Keratinocyte (primary cell): Measurements from ENCODE around the gene SEMA3A. TPM values are rescaled to one million over a fixed set of nuclear protein-coding genes. Genes with fewer than 3 reads are reported as not detected.

Source experiments
- DNase-seq: peaks from one replicate; pipeline ENCODE4 v3.0.0-alpha.2; 2011; ENCODE audit warnings: low read depth, missing footprints, low spot score
- FAIRE-seq: peaks from 2 replicates; lab custom pipeline; 2011; peaks lifted over from hg19 to GRCh38; lab: Jason Lieb, UNC
- H2AFZ ChIP-seq: 2 replicates; pipeline ENCODE4 v1.6.0; 2012; ENCODE audit warnings: low read length, control low read depth, inconsistent platforms; ENCODE audit not compliant: control insufficient read depth
- H3K27ac ChIP-seq: 2 replicates; pipeline ENCODE4 v1.5.1; 2011; ENCODE audit warnings: low read length; ENCODE audit not compliant: control insufficient read depth, insufficient read depth
- H3K27me3 ChIP-seq: 3 replicates; pipeline ENCODE4 v1.6.0; 2011; ENCODE audit warnings: low read length; ENCODE audit not compliant: control insufficient read depth, insufficient read depth; ENCODE audit errors: extremely low read depth
- H3K36me3 ChIP-seq, 2 experiments: 2 replicates in 1 of 2; 3 replicates in 1 of 2; pipeline ENCODE4 v1.5.1; 2011; ENCODE audit warnings: low read length in 2 of 2, mild to moderate bottlenecking in 1 of 2; ENCODE audit not compliant: control insufficient read depth in 2 of 2, insufficient read depth in 2 of 2; ENCODE audit errors: extremely low read depth in 1 of 2
- H3K4me1 ChIP-seq: 3 replicates; pipeline ENCODE4 v1.5.1; 2011; ENCODE audit warnings: low read length; ENCODE audit not compliant: control insufficient read depth, insufficient read depth; ENCODE audit errors: extremely low read depth
- H3K4me2 ChIP-seq: 3 replicates; pipeline ENCODE4 v1.6.0; 2011; ENCODE audit warnings: low read depth, low read length; ENCODE audit not compliant: control insufficient read depth, insufficient read depth; ENCODE audit errors: extremely low read depth
- H3K4me3 ChIP-seq, 3 experiments: fragments of 200-600 bp in 1 of 3; sonication (generic) in 1 of 3; 2 replicates in 2 of 3; 3 replicates in 1 of 3; pipeline ENCODE4 v1.5.1; 2011 to 2016; ENCODE audit warnings: low read length in 3 of 3, mild to moderate bottlenecking in 3 of 3, control low read depth in 2 of 3, inconsistent platforms in 1 of 3, low read depth in 1 of 3, mixed read lengths in 1 of 3, mixed run types in 1 of 3, moderate library complexity in 1 of 3; ENCODE audit not compliant: control insufficient read depth in 2 of 3, insufficient read depth in 2 of 3; ENCODE audit errors: extremely low read depth in 1 of 3
- H3K79me2 ChIP-seq: 2 replicates; pipeline ENCODE4 v1.6.0; 2012; ENCODE audit warnings: low read length; ENCODE audit not compliant: control insufficient read depth, insufficient read depth
- H3K9ac ChIP-seq: 3 replicates; pipeline ENCODE4 v1.6.0; 2011; ENCODE audit warnings: low read length; ENCODE audit not compliant: control insufficient read depth, insufficient read depth; ENCODE audit errors: extremely low read depth
- H3K9me1 ChIP-seq: 3 replicates; pipeline ENCODE4 v1.6.0; 2011; ENCODE audit warnings: low read length; ENCODE audit not compliant: control insufficient read depth, insufficient read depth; ENCODE audit errors: extremely low read depth
- H3K9me3 ChIP-seq: 2 replicates; pipeline ENCODE4 v1.5.1; 2012; ENCODE audit warnings: low read depth, low read length; ENCODE audit not compliant: control insufficient read depth
- H4K20me1 ChIP-seq: 3 replicates; pipeline ENCODE4 v1.6.0; 2011; ENCODE audit warnings: low read length; ENCODE audit not compliant: control insufficient read depth, insufficient read depth; ENCODE audit errors: extremely low read depth
- CTCF ChIP-seq, 3 experiments: IDR thresholded peaks in 1 of 3; conservative IDR thresholded peaks in 1 of 3; optimal IDR thresholded peaks in 1 of 3; 2 replicates in 2 of 3; 3 replicates in 1 of 3; pipeline versions ENCODE3 to v1.5.1; 2011; ENCODE audit warnings: low read length in 3 of 3, mild to moderate bottlenecking in 3 of 3, moderate library complexity in 2 of 3, control low read depth in 1 of 3, inconsistent platforms in 1 of 3; ENCODE audit not compliant: insufficient read depth in 2 of 3; ENCODE audit errors: extremely low read depth in 1 of 3
- EZH2 ChIP-seq: IDR thresholded peaks from one replicate; pipeline ENCODE4 v1.6.1; 2012; ENCODE audit warnings: inconsistent platforms, mild to moderate bottlenecking, low read length, moderate library complexity
- dilution Hi-C: fragments of 300-500 bp; cut with MboI; formaldehyde crosslinking; loops from one replicate; pipeline ENCODE4 v1.7.0; 2020; ENCODE audit warnings: low sequenced_read_pairs; ENCODE audit not compliant: extremely low pct_ligation_motif_present
- polyA plus RNA-seq, 5 experiments: library from polyadenylated mRNA; depleted of rRNA in 3 of 5; stranded (reverse) in 3 of 5; stranded (forward) in 1 of 5; unstranded in 1 of 5; fragments of >200 nt; gene quantifications; 1 replicate in 1 of 5; 2 replicates in 3 of 5; 3 replicates in 1 of 5; pipeline versions ENCODE4 v1.2.1 to v1.2.3, GENCODE V29; 2011 to 2012; ENCODE audit warnings: missing spikeins in 2 of 5, low read depth in 1 of 5, low replicate concordance in 1 of 5

The SEMA3A gene
- polyA plus RNA-seq, 1 donor (not counting 4 experiments of a cell fraction or from before 2014, with no cell fraction given): 2.1 TPM

- FAIRE-seq: no peak
- dilution Hi-C loops: no loop called here
Measured at GRCh38 chr7:83987764-83988163, 206.8 kb downstream of the SEMA3A start.

GRCh38 chr7:83985821-83986220 is 208.8 kb downstream of the SEMA3A start:
- Histone ChIP-seq H3K9me1 (no peaks in the 10 kb centered on the region), H4K20me1 (no peaks in the 10 kb centered on the region), H3K27ac (no peak overlapping the region), H2AFZ (no peak overlapping the region), H3K4me1 (no peaks in the 10 kb centered on the region), H3K4me3 (no peak overlapping the region), H3K27me3 (no peaks in the 10 kb centered on the region), H3K9ac (no peak overlapping the region), H3K4me2 (no peak overlapping the region), H3K36me3 (no peaks in the 10 kb centered on the region), H3K79me2 (no peaks in the 10 kb centered on the region), H3K9me3 (no peaks in the 10 kb centered on the region)
- no peak for DNase-seq
- TF ChIP-seq EZH2 (no peak), CTCF (optimal IDR thresholded peaks at IDR 0.05 in 1 of 3, IDR thresholded peaks at IDR 0.05 in 1 of 3, conservative IDR thresholded peaks at IDR 0.05 in 1 of 3; ENCODE audit: extremely low read depth in 1 of 3, insufficient read depth in 2 of 3, low read length in 3 of 3) (no peak)
- FAIRE-seq: no peak
- dilution Hi-C loops: no loop called here

More at GRCh38 chr7:83987764-83988163, 206.8 kb downstream of the SEMA3A start:
- H3K4me3 ChIP-seq: no peak overlapping the region
- H3K36me3 ChIP-seq: no peaks in the 10 kb centered on the region
- no peaks in the 10 kb centered on the region for H3K9me3 ChIP-seq
- no peak overlapping the region for H2AFZ ChIP-seq
- H3K27me3 ChIP-seq: no peaks in the 10 kb centered on the region
- no peak overlapping the region for H3K4me2 ChIP-seq
- H3K79me2 ChIP-seq: no peaks in the 10 kb centered on the region
- no peak overlapping the region for H3K27ac ChIP-seq
- DNase-seq: no peak
- H3K9ac ChIP-seq: no peak overlapping the region
- H4K20me1 ChIP-seq: no peaks in the 10 kb centered on the region
- no peaks in the 10 kb centered on the region for H3K9me1 ChIP-seq
- no peak for TF ChIP-seq EZH2
- no peak for TF ChIP-seq CTCF (optimal IDR thresholded peaks at IDR 0.05 in 1 of 3, IDR thresholded peaks at IDR 0.05 in 1 of 3, conservative IDR thresholded peaks at IDR 0.05 in 1 of 3; ENCODE audit: extremely low read depth in 1 of 3, insufficient read depth in 2 of 3, low read length in 3 of 3)
- no peaks in the 10 kb centered on the region for H3K4me1 ChIP-seq
